Prostate gland (tissue), 2 donors: ENCODE results near the gene SAMD10.

Experiments used
- POLR2A ChIP-seq: fragments of 450-650 bp; IDR thresholded peaks from one replicate; pipeline ENCODE4 v1.6.1; 2016; ENCODE audit warnings: antibody characterized with exemption, mild to moderate bottlenecking
- POLR2AphosphoS5 ChIP-seq: sonication (generic); formaldehyde crosslinking; IDR thresholded peaks from one replicate; pipeline ENCODE4 v1.6.1; 2017; ENCODE audit warnings: antibody characterized with exemption
- TF ChIP-seq, protein P1 (sequence below), 4 experiments: fragments of 200-600 bp in 2 of 4; fragments of 450-650 bp in 2 of 4; sonication (generic) in 2 of 4; IDR thresholded peaks; 1 replicate in 3 of 4; 2 replicates in 1 of 4; pipeline ENCODE4 v1.5.1; 2016 to 2019; ENCODE audit warnings: antibody characterized with exemption in 4 of 4, mild to moderate bottlenecking in 2 of 4, moderate library complexity in 2 of 4

DNA sequence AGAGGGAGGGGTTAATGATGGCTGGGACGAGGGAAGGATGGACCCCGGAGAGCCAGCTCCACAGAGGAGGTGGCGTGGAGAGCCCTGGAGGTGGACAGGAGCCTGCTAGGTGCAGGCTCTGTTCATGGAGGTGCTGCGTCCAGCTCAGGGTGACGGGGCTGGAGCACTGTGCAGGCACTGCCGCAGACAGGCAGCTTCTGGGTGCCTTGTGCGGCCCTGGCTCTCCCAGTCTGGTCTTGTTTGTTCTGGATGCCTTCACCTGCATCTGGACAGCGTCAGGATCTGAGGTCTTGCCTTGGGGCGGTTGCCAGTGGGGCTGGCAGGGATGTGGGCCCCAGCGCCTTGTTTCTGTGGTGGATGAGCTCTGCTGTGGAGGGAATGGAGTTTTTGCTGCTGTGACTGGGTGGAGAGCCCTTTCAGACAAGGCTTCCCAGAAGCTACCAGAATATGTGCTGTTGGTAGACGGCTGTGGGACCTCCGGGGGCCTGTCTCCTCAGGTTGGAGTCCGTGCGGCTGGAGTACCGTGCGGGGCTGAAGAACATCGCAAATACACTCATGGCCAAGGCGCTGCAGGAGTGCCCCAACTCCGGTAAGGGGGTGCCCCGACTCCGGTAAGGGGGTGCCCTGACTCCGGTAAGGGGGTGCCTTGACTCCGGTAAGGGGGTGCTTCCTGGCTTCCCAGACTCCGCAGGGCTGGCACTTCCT lies 48.7 kb upstream of the SAMD10 start:
- no peak for TF ChIP-seq POLR2AphosphoS5
- TF ChIP-seq, protein P1, sequence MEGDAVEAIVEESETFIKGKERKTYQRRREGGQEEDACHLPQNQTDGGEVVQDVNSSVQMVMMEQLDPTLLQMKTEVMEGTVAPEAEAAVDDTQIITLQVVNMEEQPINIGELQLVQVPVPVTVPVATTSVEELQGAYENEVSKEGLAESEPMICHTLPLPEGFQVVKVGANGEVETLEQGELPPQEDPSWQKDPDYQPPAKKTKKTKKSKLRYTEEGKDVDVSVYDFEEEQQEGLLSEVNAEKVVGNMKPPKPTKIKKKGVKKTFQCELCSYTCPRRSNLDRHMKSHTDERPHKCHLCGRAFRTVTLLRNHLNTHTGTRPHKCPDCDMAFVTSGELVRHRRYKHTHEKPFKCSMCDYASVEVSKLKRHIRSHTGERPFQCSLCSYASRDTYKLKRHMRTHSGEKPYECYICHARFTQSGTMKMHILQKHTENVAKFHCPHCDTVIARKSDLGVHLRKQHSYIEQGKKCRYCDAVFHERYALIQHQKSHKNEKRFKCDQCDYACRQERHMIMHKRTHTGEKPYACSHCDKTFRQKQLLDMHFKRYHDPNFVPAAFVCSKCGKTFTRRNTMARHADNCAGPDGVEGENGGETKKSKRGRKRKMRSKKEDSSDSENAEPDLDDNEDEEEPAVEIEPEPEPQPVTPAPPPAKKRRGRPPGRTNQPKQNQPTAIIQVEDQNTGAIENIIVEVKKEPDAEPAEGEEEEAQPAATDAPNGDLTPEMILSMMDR (IDR thresholded peaks at IDR 0.05) = no peak
- TF ChIP-seq POLR2A = no peak
